Activated naive CD4-positive, alpha-beta T cell treated with anti-CD3 and anti-CD28 coated beads, Interleukin-2, amount 50 U/mL, for 72 hours (primary cell): Measurements from ENCODE around the gene PPIH. TPM values are rescaled to one million over a fixed set of nuclear protein-coding genes. Genes with fewer than 3 reads are reported as not detected.
A peak's percentile ranks its signal among the peaks of the same experiment; 100 is the strongest.
"Not testable (repeated sequence)": the region's sequence is repeated elsewhere in the genome, so short reads cannot be mapped to it uniquely, and the experiment has no call there.

Source experiments
- ATAC-seq, 2 donors: fragments of 150-1000 bp; cut with Tn5 transposase; 2 replicates each; pipeline ENCODE4 v1.10.0; 2021; ENCODE audit warnings: mild to moderate bottlenecking in 2 of 2, moderate library complexity in 2 of 2
- DNase-seq, 2 donors: peaks; one replicate each; pipeline ENCODE4 v3.0.0; 2021 to 2022; ENCODE audit warnings: low spot score in 2 of 2
- H3K27ac Mint-ChIP-seq, 2 donors: one replicate each; pipeline ENCODE4 v1.8.0; 2022; ENCODE audit warnings: mild to moderate bottlenecking in 2 of 2, mixed read lengths in 2 of 2
- H3K36me3 Mint-ChIP-seq, 2 donors: one replicate each; pipeline ENCODE4 v1.8.0; 2022; ENCODE audit warnings: mixed read lengths in 2 of 2
- H3K9me3 Mint-ChIP-seq, 2 donors: one replicate each; pipeline ENCODE4 v1.8.0; 2022; ENCODE audit warnings: mixed read lengths in 2 of 2
- total RNA-seq, 2 donors: library from RNA; stranded (reverse); gene quantifications; one replicate each; pipeline ENCODE4 v1.2.3, GENCODE V29; 2022

PPIH gene
- total RNA-seq, 2 donors from 2014 or later: 93.6 to 101 TPM

DNA sequence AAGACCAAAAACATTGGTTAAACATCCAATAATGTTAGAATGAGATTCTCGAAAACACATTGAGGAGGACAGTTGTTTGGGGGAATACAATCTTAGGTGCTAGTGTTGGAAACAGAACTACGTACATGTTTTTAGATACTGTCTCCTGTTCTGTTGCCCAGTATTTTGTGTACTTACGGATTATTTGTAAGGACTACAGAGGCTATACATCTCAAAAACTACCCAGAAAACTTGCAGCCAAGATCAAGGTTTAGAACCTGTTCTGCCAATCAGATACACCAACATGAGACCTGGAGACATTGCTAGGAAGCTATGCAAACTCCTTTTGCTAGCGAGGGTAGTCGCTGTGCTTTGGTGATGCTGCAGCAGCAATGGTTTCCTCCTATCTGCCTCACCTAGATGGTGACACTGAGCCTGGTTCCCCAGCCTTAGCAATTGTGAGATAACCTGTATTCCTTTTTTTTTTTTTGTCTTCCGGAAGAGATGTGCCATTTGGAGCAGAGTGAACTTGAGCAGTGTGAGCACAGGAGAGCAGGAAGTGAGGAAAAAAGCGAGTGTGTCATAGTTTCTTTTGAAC lies 45.8 kb downstream of the PPIH start:
- Mint-ChIP-seq H3K9me3 (no peaks in the 10 kb centered on the region), H3K36me3 (peaks cover 36 to 73% of the 10 kb centered on the region in 2 donors), H3K27ac (peak overlapping the region in 1 of 2 donors; percentile 5)
- no peak for ATAC-seq
- DNase-seq: no peak

DNA sequence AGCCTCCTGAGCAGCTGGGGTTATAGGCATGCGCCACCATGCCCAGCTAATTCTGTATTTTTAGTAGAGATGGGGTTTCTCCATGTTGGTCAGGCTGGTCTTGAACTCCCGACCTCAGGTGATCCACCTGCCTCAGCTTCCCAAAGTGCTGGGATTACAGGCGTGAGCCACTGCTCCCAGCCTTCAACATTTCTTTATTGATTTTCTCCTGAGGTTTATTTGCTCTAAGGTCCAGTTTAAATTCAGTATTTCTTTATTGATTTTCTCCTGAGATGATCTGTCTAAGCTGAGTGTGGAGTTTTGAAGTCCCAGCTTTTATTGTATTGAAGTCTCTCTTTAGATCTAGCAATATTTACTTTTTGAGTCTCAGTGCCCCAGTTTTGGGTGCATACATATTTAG lies 54.6 kb downstream of the PPIH start:
- not testable (repeated sequence) for H3K27ac Mint-ChIP-seq, H3K9me3 Mint-ChIP-seq

DNA sequence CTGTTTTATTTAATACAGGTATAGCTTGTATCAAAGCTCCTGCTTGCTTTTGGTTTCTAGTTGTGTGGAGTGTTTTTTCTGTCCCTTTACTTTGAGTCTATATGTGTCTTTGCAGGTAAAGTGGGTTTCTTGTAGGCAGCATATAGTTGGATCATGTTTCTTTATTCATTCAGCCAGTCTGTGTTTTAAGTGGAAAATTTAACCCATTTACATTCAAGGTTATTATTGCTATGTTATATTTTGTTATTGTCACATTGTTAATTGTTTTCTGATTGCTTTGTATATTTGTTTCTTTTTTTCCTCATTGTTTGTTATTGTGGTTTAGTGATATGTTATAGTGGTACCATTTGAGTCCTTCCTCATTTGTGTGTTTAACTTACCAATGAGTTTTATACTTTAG lies 55.1 kb downstream of the PPIH start:
- no peak overlapping the region for H3K27ac Mint-ChIP-seq
- peaks cover 54 to 67% of the 10 kb centered on the region in 2 donors for H3K36me3 Mint-ChIP-seq
- DNase-seq (no peak), ATAC-seq (no peak)
- peaks cover 6 to 8% of the 10 kb centered on the region in 2 donors for H3K9me3 Mint-ChIP-seq

More for the DNA sequence above, 54.6 kb downstream of the PPIH start:
- H3K36me3 Mint-ChIP-seq: peaks cover 54 to 70% of the 10 kb centered on the region in 2 donors
- not testable (repeated sequence) for DNase-seq, ATAC-seq

DNA sequence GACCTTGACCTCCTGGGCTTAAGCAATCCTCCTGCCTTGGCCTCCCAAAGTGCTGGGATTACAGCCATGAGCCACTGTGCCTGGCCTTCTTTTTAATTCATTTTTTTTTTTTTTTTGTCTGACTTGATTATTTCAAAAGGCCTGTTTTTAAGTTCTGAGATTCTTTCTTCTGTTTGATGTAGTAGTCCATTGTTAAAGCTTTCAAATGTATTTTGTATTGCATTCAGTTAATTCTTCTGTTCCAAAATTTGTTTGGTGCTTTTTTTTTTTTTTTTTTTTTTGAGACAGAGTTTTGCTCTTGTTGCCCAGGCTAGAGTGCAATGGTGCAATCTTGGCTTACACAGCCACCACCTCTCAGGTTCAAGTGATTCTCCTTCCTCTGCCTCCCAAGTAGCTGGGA lies 56.2 kb downstream of the PPIH start:
- not testable (repeated sequence) for ATAC-seq, H3K9me3 Mint-ChIP-seq, DNase-seq, H3K27ac Mint-ChIP-seq
- H3K36me3 Mint-ChIP-seq: peaks cover 52 to 63% of the 10 kb centered on the region in 2 donors

DNA sequence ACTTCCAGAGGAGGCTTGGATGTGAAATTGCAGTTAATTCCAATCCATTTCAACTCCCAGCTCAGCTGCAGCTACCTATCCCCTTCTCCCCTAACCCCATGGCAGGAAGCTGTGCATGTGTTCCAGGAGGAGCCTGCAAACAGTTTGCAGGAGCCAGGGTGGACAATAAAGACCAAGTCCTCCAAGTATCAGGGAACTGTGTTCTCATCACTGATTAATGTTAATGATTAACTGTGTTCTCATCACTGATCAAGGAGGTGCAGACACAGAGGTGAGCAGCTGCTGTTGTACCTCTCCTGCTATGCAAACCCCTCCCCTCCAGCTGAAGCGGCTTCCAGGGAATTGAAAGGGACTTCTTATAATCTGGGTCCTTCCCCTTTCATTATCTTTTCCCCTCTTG lies 62.6 kb downstream of the PPIH start:
- Mint-ChIP-seq H3K36me3 (peaks cover 6 to 13% of the 10 kb centered on the region in 2 donors), H3K9me3 (no peaks in the 10 kb centered on the region), H3K27ac (no peak overlapping the region)
- DNase-seq (no peak), ATAC-seq (no peak)

DNA sequence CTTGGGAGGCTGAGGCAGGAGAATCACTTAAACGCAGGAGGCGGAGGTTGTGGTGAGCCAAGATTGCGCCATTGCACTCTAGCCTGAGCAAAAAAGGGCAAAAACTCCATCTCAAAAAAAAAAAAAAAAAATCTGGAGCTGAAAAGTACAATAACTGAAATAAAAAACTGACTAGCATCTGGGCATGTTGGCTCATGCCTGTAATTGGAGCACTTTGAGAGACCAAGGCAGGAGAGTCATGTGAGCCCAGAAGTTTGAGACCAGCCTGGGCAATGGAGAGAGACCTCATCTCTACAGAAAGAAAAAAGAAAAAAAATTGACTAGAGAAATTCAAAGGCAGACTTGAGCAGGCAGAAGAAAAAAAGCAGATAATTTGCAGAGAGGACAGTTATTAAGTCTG lies 63.7 kb downstream of the PPIH start:
- ATAC-seq (no peak), DNase-seq (no peak)
- Mint-ChIP-seq H3K36me3 (peaks cover 0 to 7% of the 10 kb centered on the region in 2 donors), H3K27ac (peak overlapping the region in 1 of 2 donors; percentile 24), H3K9me3 (no peaks in the 10 kb centered on the region)

DNA sequence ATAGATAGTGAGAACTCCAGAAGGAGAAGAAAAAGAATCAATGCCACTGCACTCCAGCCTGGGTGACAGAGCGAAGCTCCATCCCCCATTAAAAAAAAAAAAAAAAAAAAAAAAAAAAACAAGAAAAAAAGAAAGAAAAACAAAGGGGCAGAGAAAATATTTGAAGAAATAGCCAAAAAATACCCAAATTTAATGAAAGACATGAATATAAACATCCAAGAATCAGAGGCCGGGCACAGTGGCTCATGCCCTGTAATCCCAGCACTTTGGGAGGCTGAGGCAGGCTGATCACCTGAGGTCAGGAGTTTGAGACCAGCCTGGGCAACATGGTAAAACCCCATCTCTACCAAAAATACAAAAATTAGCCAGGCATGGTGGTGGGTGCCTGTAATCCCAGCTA lies 64.2 kb downstream of the PPIH start:
- H3K27ac Mint-ChIP-seq: peak overlapping the region in 1 of 2 donors; percentile 24
- ATAC-seq, H3K36me3 Mint-ChIP-seq, H3K9me3 Mint-ChIP-seq, DNase-seq: not testable (repeated sequence)

DNA sequence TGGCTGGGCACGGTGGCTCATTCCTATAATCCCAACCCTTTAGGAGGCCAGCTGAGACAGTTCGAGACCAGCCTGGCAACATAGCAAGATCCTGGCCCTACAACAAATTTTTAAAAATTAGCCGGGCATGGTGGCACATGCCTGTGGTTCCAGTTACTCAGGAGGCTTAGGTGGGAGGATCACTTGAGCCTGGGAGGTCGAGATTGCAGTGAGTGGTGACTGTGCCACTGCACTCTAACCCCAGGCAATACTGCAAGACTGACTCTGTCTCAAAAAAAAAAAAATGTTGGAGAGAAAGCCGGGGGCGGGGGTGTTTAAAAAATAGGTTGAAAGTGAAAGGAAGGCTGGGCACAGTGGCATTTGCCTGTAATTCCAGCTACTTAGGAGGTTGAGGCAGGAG lies 65.3 kb downstream of the PPIH start:
- Mint-ChIP-seq H3K27ac (peak overlapping the region in 1 of 2 donors; percentile 58), H3K36me3 (no peaks in the 10 kb centered on the region), H3K9me3 (no peaks in the 10 kb centered on the region)
- ATAC-seq (peak in 1 of 2 donors; percentile 13), DNase-seq (no peak)

DNA sequence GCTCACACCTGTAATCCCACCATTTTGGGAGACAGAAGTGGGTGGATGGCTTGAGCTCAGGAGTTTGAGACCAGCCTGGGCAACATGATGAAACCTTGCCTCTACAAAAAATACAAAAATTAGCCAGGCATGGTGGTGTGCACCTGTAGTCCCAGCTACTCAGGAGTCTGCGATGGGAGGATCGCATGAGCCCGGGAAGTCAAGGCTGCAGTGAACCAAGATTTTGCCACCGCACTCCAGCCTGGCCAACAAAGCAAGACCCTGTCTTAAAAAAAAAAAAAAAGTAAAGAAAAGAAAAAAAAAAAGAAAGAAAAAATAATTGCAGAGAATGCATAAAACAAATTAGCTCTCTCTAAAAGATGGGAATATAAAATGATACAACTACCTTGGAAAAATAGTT lies 67.6 kb downstream of the PPIH start:
- DNase-seq, H3K36me3 Mint-ChIP-seq, H3K27ac Mint-ChIP-seq, ATAC-seq, H3K9me3 Mint-ChIP-seq: not testable (repeated sequence)

Other genes starting within 250 kb of the PPIH start
- under 1 TPM; 0.45 to 0.84 TPM for gene ZMYND12, start 202.4 kb upstream of the PPIH start, total RNA-seq
- gene PPCS, start 201.9 kb upstream of the PPIH start, total RNA-seq: 10 to 100 TPM; 37.8 to 50.1 TPM
- 1 to 10 TPM; 2.2 to 2.3 TPM for gene CCDC30, start 195.1 kb upstream of the PPIH start, total RNA-seq
- gene YBX1, start 24.0 kb downstream of the PPIH start, total RNA-seq: 1,000 to 10,000 TPM in 1 of 2 donors, 100 to 1,000 TPM in 1; 926 to 1,058 TPM
- gene CLDN19, start 81.8 kb downstream of the PPIH start, total RNA-seq: not detected
- gene P3H1, start 108.6 kb downstream of the PPIH start, total RNA-seq: 10 to 100 TPM; 34.5 to 45.7 TPM
- 1 to 10 TPM; 5.7 to 7.9 TPM for gene C1orf50, start 108.8 kb downstream of the PPIH start, total RNA-seq
- gene TMEM269, start 126.6 kb downstream of the PPIH start, total RNA-seq: 1 to 10 TPM in 1 of 2 donors, under 1 TPM in 1; 0.53 to 1.7 TPM
- gene ERMAP, start 158.7 kb downstream of the PPIH start, total RNA-seq: 1 to 10 TPM; 4.3 to 5.0 TPM
- gene SVBP, start 159.0 kb downstream of the PPIH start, total RNA-seq: 10 to 100 TPM; 15.8 to 30.6 TPM
- 1 to 10 TPM; 6.3 to 9.8 TPM for gene ZNF691, start 188.2 kb downstream of the PPIH start, total RNA-seq